ENCODE data around the gene SF3A1. TPM values are rescaled to one million over a fixed set of nuclear protein-coding genes. Genes with fewer than 3 reads are reported as not detected.
A peak's percentile ranks its signal among the peaks of the same experiment; 100 is the strongest.

SF3A1 gene
- total and polyA plus RNA-seq, 2 donors (not counting 1 experiment from before 2014, with no cell fraction given): 17.0 to 22.9 TPM

- Histone ChIP-seq H3K36me3 (ENCODE audit: control insufficient read depth, insufficient read depth, low read length) (peaks cover 4% of the 10 kb centered on the region), H4K20me1 (ENCODE audit: control insufficient read depth, extremely low read depth, insufficient read depth, low read length) (no peaks in the 10 kb centered on the region), H3K4me3 (replicated peaks in 1 of 4; ENCODE audit: control extremely low read depth in 1 of 4, insufficient read depth in 1 of 4, low read depth in 3 of 4, low read length in 4 of 4) (peak within 1 kb of the TSS; percentile 59 to 68 (median 64)), H3K27ac (ENCODE audit: insufficient read depth, low read length) (peak within 1 kb of the TSS; percentile 38), H2AFZ (ENCODE audit: low read length) (peak within 1 kb of the TSS; percentile 85), H3K79me2 (ENCODE audit: control insufficient read depth, insufficient read depth, low read length) (no peaks in the 10 kb centered on the region), H3K9me3 (ENCODE audit: control insufficient read depth, insufficient read depth, low read depth, low read length) (no peaks in the 10 kb centered on the region), H3K4me2 (ENCODE audit: extremely low read depth, insufficient read depth, low read length) (peak within 1 kb of the TSS; percentile 83), H3K4me1 (ENCODE audit: control insufficient read depth, extremely low read depth, insufficient read depth, low read length) (peaks cover 3% of the 10 kb centered on the region), H3K27me3 (ENCODE audit: control insufficient read depth, insufficient read depth, low read length) (no peaks in the 10 kb centered on the region), H3K9ac (ENCODE audit: insufficient read depth, low read length) (peak within 1 kb of the TSS; percentile 69)
- TF ChIP-seq EZH2 (IDR thresholded peaks at IDR 0.05; ENCODE audit: low read length, missing control alignments): no peak
- TF ChIP-seq, protein P1, sequence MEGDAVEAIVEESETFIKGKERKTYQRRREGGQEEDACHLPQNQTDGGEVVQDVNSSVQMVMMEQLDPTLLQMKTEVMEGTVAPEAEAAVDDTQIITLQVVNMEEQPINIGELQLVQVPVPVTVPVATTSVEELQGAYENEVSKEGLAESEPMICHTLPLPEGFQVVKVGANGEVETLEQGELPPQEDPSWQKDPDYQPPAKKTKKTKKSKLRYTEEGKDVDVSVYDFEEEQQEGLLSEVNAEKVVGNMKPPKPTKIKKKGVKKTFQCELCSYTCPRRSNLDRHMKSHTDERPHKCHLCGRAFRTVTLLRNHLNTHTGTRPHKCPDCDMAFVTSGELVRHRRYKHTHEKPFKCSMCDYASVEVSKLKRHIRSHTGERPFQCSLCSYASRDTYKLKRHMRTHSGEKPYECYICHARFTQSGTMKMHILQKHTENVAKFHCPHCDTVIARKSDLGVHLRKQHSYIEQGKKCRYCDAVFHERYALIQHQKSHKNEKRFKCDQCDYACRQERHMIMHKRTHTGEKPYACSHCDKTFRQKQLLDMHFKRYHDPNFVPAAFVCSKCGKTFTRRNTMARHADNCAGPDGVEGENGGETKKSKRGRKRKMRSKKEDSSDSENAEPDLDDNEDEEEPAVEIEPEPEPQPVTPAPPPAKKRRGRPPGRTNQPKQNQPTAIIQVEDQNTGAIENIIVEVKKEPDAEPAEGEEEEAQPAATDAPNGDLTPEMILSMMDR (conservative IDR thresholded peaks at IDR 0.05 in 1 of 2, IDR thresholded peaks at IDR 0.05 in 1 of 2; ENCODE audit: low read depth in 1 of 2, low read length in 2 of 2): peak; percentile 51 to 58
- peak; percentile 54 to 71 for DNase-seq (ENCODE audit: low read depth in 2 of 2)
These were observed 30.5 kb upstream of the SF3A1 start, which contains the start of gene RNF215 for GRCh38 chr22:30386960-30387827. TSS of gene RNF215 (minus strand) at chr22:30387411. CDS start at chr22:30387313, 98 bp downstream.

- H3K4me3 ChIP-seq (replicated peaks in 1 of 4; ENCODE audit: control extremely low read depth in 1 of 4, insufficient read depth in 1 of 4, low read depth in 3 of 4, low read length in 4 of 4): peak overlapping the region; percentile 59 to 68 (median 64)
- no peaks in the 10 kb centered on the region for H3K9me3 ChIP-seq (ENCODE audit: control insufficient read depth, insufficient read depth, low read depth, low read length)
- peak overlapping the region; percentile 65 for H3K4me2 ChIP-seq (ENCODE audit: extremely low read depth, insufficient read depth, low read length)
- H2AFZ ChIP-seq (ENCODE audit: low read length): peak overlapping the region; percentile 67
- H4K20me1 ChIP-seq (ENCODE audit: control insufficient read depth, extremely low read depth, insufficient read depth, low read length): no peaks in the 10 kb centered on the region
- no peaks in the 10 kb centered on the region for H3K79me2 ChIP-seq (ENCODE audit: control insufficient read depth, insufficient read depth, low read length)
- peak overlapping the region; percentile 38 for H3K27ac ChIP-seq (ENCODE audit: insufficient read depth, low read length)
- peaks cover 3% of the 10 kb centered on the region for H3K4me1 ChIP-seq (ENCODE audit: control insufficient read depth, extremely low read depth, insufficient read depth, low read length)
- TF ChIP-seq, protein P1 (conservative IDR thresholded peaks at IDR 0.05 in 1 of 2, IDR thresholded peaks at IDR 0.05 in 1 of 2; ENCODE audit: low read depth in 1 of 2, low read length in 2 of 2): no peak
- no peak for TF ChIP-seq EZH2 (IDR thresholded peaks at IDR 0.05; ENCODE audit: low read length, missing control alignments)
- DNase-seq (ENCODE audit: low read depth in 2 of 2): no peak
- peak overlapping the region; percentile 69 for H3K9ac ChIP-seq (ENCODE audit: insufficient read depth, low read length)
- no peaks in the 10 kb centered on the region for H3K27me3 ChIP-seq (ENCODE audit: control insufficient read depth, insufficient read depth, low read length)
- H3K36me3 ChIP-seq (ENCODE audit: control insufficient read depth, insufficient read depth, low read length): peaks cover 4% of the 10 kb centered on the region
These were observed 29.9 kb upstream of the SF3A1 start for GRCh38 chr22:30386608-30386959.

DNA sequence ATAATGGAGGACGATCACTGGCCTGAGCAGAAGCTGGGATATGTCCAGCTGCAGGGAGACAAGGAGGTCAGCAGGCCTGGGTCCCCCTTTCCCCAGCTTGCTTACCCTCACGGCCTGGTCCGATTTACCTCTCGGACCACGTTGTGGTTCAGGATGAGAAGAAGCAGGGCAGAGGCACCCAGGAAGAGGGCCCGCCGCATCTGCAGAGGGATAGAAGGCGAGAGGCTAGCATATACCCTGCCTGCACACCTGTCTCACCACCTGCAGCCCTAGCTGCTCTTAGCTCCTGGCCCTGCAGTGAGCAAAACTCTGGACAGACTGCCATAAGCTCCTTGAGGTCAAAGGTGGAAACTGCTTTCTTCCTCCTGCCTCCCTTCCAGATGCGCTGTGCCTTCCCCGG lies 29.2 kb upstream of the SF3A1 start:
- Histone ChIP-seq H3K4me3 (replicated peaks in 1 of 4; ENCODE audit: control extremely low read depth in 1 of 4, insufficient read depth in 1 of 4, low read depth in 3 of 4, low read length in 4 of 4) (peak overlapping the region in 1 of 4 experiments; percentile 68), H3K27me3 (ENCODE audit: control insufficient read depth, insufficient read depth, low read length) (no peaks in the 10 kb centered on the region), H3K9me3 (ENCODE audit: control insufficient read depth, insufficient read depth, low read depth, low read length) (no peaks in the 10 kb centered on the region), H3K79me2 (ENCODE audit: control insufficient read depth, insufficient read depth, low read length) (no peaks in the 10 kb centered on the region), H3K4me2 (ENCODE audit: extremely low read depth, insufficient read depth, low read length) (no peak overlapping the region), H4K20me1 (ENCODE audit: control insufficient read depth, extremely low read depth, insufficient read depth, low read length) (no peaks in the 10 kb centered on the region), H3K27ac (ENCODE audit: insufficient read depth, low read length) (no peak overlapping the region), H2AFZ (ENCODE audit: low read length) (no peak overlapping the region), H3K9ac (ENCODE audit: insufficient read depth, low read length) (no peak overlapping the region), H3K4me1 (ENCODE audit: control insufficient read depth, extremely low read depth, insufficient read depth, low read length) (peaks cover 2% of the 10 kb centered on the region), H3K36me3 (ENCODE audit: control insufficient read depth, insufficient read depth, low read length) (peaks cover 5% of the 10 kb centered on the region)
- DNase-seq (ENCODE audit: low read depth in 2 of 2): no peak
- TF ChIP-seq, protein P1 (conservative IDR thresholded peaks at IDR 0.05 in 1 of 2, IDR thresholded peaks at IDR 0.05 in 1 of 2; ENCODE audit: low read depth in 1 of 2, low read length in 2 of 2): no peak
- no peak for TF ChIP-seq EZH2 (IDR thresholded peaks at IDR 0.05; ENCODE audit: low read length, missing control alignments)

Data from fibroblast of lung (primary cell).